Esophagus squamous epithelium (tissue), 4 donors: ENCODE data around the gene BCAM.
"Not testable (repeated sequence)": the region's sequence is repeated elsewhere in the genome, so short reads cannot be mapped to it uniquely, and the experiment has no call there.

Experiments used
- POLR2A ChIP-seq, 4 donors: fragments of 450-650 bp; IDR thresholded peaks; one replicate each; pipeline ENCODE4 v1.6.1; 2017; ENCODE audit warnings: antibody characterized with exemption in 4 of 4, mild to moderate bottlenecking in 4 of 4, moderate library complexity in 3 of 4
- TF ChIP-seq, protein P1 (sequence below), 6 experiments: fragments of 450-650 bp in 4 of 6; fragments of 200-600 bp in 2 of 6; sonication (generic) in 2 of 6; IDR thresholded peaks; one replicate each; pipeline ENCODE4 v1.5.1; 2016 to 2019; ENCODE audit warnings: antibody characterized with exemption in 6 of 6, mild to moderate bottlenecking in 4 of 6, moderate library complexity in 4 of 6

DNA sequence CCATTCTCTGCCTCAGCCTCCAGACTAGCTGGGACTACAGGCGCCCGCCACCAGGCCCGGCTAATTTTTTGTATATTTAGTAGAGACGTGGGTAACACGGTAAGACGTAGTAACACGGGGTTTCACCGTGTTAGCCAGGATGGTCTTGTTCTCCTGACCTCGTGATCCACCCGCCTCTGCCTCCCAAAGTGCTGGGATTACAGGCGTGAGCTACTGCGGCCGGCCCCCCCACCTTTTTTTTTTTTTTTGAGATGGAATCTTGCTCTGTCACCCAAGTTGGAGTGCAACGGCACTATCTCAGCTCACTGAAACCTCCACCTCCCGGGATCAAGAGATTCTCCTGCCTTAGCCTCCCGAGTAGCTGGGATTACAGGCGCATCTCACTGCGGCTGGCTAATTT is 36.8 kb upstream of the BCAM start:
- not testable (repeated sequence) for TF ChIP-seq POLR2A (IDR thresholded peaks at IDR 0.05)
- TF ChIP-seq, protein P1, sequence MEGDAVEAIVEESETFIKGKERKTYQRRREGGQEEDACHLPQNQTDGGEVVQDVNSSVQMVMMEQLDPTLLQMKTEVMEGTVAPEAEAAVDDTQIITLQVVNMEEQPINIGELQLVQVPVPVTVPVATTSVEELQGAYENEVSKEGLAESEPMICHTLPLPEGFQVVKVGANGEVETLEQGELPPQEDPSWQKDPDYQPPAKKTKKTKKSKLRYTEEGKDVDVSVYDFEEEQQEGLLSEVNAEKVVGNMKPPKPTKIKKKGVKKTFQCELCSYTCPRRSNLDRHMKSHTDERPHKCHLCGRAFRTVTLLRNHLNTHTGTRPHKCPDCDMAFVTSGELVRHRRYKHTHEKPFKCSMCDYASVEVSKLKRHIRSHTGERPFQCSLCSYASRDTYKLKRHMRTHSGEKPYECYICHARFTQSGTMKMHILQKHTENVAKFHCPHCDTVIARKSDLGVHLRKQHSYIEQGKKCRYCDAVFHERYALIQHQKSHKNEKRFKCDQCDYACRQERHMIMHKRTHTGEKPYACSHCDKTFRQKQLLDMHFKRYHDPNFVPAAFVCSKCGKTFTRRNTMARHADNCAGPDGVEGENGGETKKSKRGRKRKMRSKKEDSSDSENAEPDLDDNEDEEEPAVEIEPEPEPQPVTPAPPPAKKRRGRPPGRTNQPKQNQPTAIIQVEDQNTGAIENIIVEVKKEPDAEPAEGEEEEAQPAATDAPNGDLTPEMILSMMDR (IDR thresholded peaks at IDR 0.05), result not testable (repeated sequence)
